ENCODE data around the gene ANLN.

Gene ANLN

DNA sequence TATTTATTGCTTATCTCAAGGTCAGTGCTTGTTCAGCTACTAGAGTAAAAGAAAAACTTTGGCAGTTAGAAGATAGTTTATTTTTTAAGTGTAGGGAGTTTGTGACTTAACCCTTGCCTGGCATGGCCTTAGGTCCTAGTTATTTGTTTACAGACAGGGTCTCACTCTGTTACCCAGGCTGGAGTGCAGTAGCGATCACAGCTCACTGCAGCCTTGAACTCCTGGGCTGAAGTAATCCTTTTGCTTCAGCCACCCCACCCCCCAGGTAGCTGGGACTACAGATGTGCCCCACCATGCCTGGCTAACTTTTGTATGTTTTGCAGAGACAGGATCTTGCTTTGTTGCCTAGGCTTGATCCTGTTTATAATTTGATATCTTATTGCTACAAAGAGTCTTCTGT, 4.2 kb downstream of the ANLN start:
- H3K4me1 ChIP-seq (ENCODE audit: control insufficient read depth, insufficient read depth, low read length) = 0 out of 2 replicates have a peak, but pooled peaks cover 11% of the 10 kb centered on the region
- CTCF ChIA-PET = interaction anchor here (0.9 to 5.9 kb wide), 2 partner anchors 27 to 46 kb away, joined by 4 to 26 read pairs; a partner anchor contains a TSS
- peaks cover 18 to 32% of the 10 kb centered on the region in 2 experiments for H3K36me3 ChIP-seq (ENCODE audit: control insufficient read depth in 2 of 2, insufficient read depth in 1 of 2, low read length in 2 of 2)
- no peak for TF ChIP-seq REPIN1 (tag by site-specific recombination; IDR thresholded peaks at IDR 0.05; ENCODE audit: low read depth)
- no peak for TF ChIP-seq ZNF529 (tag by site-specific recombination; IDR thresholded peaks at IDR 0.05; ENCODE audit: insufficient replicate concordance)
- no peak for TF ChIP-seq ZNF416 (tag by site-specific recombination; IDR thresholded peaks at IDR 0.05)
- TF ChIP-seq, protein P1, sequence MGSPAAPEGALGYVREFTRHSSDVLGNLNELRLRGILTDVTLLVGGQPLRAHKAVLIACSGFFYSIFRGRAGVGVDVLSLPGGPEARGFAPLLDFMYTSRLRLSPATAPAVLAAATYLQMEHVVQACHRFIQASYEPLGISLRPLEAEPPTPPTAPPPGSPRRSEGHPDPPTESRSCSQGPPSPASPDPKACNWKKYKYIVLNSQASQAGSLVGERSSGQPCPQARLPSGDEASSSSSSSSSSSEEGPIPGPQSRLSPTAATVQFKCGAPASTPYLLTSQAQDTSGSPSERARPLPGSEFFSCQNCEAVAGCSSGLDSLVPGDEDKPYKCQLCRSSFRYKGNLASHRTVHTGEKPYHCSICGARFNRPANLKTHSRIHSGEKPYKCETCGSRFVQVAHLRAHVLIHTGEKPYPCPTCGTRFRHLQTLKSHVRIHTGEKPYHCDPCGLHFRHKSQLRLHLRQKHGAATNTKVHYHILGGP (tag by site-specific recombination; IDR thresholded peaks at IDR 0.05) = no peak
- TF ChIP-seq ZNF596 (tag by site-specific recombination; IDR thresholded peaks at IDR 0.05) = no peak
- TF ChIP-seq, protein P2, sequence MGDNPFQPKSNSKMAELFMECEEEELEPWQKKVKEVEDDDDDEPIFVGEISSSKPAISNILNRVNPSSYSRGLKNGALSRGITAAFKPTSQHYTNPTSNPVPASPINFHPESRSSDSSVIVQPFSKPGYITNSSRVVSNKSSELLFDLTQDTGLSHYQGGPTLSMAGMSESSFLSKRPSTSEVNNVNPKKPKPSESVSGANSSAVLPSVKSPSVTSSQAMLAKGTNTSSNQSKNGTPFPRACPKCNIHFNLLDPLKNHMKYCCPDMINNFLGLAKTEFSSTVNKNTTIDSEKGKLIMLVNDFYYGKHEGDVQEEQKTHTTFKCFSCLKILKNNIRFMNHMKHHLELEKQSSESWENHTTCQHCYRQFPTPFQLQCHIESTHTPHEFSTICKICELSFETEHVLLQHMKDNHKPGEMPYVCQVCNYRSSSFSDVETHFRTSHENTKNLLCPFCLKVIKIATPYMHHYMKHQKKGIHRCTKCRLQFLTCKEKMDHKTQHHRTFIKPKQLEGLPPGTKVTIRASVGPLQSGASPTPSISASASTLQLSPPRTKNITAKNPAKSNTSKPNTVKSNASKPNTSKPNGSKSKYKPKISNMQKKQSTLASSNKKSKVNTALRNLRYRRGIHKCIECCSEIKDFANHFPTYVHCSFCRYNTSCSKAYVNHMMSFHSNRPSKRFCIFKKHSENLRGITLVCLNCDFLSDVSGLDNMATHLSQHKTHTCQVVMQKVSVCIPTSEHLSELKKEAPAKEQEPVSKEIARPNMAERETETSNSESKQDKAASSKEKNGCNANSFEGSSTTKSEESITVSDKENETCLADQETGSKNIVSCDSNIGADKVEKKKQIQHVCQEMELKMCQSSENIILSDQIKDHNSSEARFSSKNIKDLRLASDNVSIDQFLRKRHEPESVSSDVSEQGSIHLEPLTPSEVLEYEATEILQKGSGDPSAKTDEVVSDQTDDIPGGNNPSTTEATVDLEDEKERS (tag by site-specific recombination; IDR thresholded peaks at IDR 0.05) = no peak
- TF ChIP-seq, protein P3, sequence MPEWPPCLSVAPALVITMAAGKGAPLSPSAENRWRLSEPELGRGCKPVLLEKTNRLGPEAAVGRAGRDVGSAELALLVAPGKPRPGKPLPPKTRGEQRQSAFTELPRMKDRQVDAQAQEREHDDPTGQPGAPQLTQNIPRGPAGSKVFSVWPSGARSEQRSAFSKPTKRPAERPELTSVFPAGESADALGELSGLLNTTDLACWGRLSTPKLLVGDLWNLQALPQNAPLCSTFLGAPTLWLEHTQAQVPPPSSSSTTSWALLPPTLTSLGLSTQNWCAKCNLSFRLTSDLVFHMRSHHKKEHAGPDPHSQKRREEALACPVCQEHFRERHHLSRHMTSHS (tag by site-specific recombination; IDR thresholded peaks at IDR 0.05) = no peak
- no peak for TF ChIP-seq ZNF660 (tag by site-specific recombination; IDR thresholded peaks at IDR 0.05)
- no peak for TF ChIP-seq ZNF561 (tag by site-specific recombination; IDR thresholded peaks at IDR 0.05; ENCODE audit: borderline replicate concordance)
- TF ChIP-seq ZNF473 (tag by site-specific recombination; IDR thresholded peaks at IDR 0.05) = no peak
- POLR2A ChIA-PET = interaction anchor here (2.1 kb wide), 1 partner anchor 27 kb away, joined by 8 read pairs; a partner anchor contains a TSS
- H3K4me3 ChIP-seq (ENCODE audit: low read depth, low read length) = no peak overlapping the region
- no peak overlapping the region for H3K27ac ChIP-seq (ENCODE audit: extremely low read depth, low read depth, low read length)
- H3K9me3 ChIP-seq (ENCODE audit: control insufficient read depth, insufficient read depth, low read depth, low read length) = no peaks in the 10 kb centered on the region; the same call in 1 of the 2 replicates

DNA sequence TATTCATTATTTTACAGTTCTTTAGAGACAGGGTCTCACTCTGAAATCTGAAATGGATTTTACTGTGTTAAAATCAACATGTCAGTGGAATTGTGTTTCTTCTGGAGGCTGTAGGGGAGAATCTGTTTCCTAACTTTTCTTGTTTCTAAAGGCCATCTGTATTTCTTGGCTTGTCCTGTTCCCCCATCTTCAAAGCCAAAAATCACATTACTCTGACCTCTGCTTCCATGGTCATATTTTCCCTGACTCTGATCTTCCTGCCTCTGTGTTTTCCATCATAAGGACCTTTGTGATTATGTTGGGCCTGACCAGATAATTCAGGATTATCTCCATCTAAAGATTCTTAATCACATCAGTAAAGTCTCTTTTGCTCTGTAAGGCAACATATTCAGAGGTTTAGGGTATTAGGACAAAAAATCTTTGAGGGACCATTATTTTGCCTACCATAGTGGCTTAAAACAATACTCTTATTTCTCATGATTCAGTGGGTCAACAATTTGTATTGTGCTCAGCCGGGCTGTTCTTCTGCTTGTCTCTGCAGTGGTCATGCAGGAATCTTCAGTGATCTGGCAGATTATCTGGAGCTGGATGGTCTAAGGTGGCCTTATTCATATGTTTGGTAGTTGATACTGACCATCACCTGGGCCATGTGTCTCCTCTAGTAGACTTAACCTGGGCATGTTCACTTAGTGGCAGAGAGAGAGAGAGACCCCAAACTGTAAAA, 5.7 kb downstream of the ANLN start:
- 0 out of 2 replicates have a peak, but pooled peaks cover 11% of the 10 kb centered on the region for H3K4me1 ChIP-seq (ENCODE audit: control insufficient read depth, insufficient read depth, low read length)
- no peak overlapping the region for H3K4me3 ChIP-seq (ENCODE audit: low read depth, low read length)
- POLR2A ChIA-PET = no interaction called here
- no peaks in the 10 kb centered on the region; the same call in 1 of the 2 replicates for H3K9me3 ChIP-seq (ENCODE audit: control insufficient read depth, insufficient read depth, low read depth, low read length)
- TF ChIP-seq, protein P4, sequence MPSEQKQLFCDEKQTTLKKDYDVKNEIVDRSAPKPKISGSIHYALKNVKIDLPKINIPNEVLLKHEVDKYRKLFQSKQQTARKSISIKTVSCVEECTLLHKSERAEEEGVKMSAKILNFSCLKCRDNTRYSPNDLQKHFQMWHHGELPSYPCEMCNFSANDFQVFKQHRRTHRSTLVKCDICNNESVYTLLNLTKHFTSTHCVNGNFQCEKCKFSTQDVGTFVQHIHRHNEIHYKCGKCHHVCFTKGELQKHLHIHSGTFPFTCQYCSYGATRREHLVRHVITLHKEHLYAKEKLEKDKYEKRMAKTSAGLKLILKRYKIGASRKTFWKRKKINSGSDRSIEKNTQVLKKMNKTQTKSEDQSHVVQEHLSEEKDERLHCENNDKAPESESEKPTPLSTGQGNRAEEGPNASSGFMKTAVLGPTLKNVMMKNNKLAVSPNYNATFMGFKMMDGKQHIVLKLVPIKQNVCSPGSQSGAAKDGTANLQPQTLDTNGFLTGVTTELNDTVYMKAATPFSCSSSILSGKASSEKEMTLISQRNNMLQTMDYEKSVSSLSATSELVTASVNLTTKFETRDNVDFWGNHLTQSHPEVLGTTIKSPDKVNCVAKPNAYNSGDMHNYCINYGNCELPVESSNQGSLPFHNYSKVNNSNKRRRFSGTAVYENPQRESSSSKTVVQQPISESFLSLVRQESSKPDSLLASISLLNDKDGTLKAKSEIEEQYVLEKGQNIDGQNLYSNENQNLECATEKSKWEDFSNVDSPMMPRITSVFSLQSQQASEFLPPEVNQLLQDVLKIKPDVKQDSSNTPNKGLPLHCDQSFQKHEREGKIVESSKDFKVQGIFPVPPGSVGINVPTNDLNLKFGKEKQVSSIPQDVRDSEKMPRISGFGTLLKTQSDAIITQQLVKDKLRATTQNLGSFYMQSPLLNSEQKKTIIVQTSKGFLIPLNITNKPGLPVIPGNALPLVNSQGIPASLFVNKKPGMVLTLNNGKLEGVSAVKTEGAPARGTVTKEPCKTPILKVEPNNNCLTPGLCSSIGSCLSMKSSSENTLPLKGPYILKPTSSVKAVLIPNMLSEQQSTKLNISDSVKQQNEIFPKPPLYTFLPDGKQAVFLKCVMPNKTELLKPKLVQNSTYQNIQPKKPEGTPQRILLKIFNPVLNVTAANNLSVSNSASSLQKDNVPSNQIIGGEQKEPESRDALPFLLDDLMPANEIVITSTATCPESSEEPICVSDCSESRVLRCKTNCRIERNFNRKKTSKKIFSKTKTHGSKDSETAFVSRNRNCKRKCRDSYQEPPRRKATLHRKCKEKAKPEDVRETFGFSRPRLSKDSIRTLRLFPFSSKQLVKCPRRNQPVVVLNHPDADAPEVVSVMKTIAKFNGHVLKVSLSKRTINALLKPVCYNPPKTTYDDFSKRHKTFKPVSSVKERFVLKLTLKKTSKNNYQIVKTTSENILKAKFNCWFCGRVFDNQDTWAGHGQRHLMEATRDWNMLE (tag by site-specific recombination; conservative IDR thresholded peaks at IDR 0.05; ENCODE audit: low read depth) = no peak
- TF ChIP-seq TRIM28 (IDR thresholded peaks at IDR 0.05; ENCODE audit: borderline replicate concordance, low read length) = peak; percentile 20; the same call in 1 of the 2 replicates
- peak; percentile 83 for TF ChIP-seq SETDB1 (IDR thresholded peaks at IDR 0.05; ENCODE audit: insufficient read length, low read length)
- no peak overlapping the region for H3K27ac ChIP-seq (ENCODE audit: extremely low read depth, low read depth, low read length)
- CTCF ChIA-PET = no interaction called here
- H3K36me3 ChIP-seq (ENCODE audit: control insufficient read depth in 2 of 2, insufficient read depth in 1 of 2, low read length in 2 of 2) = peaks cover 33 to 47% of the 10 kb centered on the region in 2 experiments

Data from HEK293 (cell line).